Measurements from ENCODE around the gene CILP2.

Gene CILP2

DNA sequence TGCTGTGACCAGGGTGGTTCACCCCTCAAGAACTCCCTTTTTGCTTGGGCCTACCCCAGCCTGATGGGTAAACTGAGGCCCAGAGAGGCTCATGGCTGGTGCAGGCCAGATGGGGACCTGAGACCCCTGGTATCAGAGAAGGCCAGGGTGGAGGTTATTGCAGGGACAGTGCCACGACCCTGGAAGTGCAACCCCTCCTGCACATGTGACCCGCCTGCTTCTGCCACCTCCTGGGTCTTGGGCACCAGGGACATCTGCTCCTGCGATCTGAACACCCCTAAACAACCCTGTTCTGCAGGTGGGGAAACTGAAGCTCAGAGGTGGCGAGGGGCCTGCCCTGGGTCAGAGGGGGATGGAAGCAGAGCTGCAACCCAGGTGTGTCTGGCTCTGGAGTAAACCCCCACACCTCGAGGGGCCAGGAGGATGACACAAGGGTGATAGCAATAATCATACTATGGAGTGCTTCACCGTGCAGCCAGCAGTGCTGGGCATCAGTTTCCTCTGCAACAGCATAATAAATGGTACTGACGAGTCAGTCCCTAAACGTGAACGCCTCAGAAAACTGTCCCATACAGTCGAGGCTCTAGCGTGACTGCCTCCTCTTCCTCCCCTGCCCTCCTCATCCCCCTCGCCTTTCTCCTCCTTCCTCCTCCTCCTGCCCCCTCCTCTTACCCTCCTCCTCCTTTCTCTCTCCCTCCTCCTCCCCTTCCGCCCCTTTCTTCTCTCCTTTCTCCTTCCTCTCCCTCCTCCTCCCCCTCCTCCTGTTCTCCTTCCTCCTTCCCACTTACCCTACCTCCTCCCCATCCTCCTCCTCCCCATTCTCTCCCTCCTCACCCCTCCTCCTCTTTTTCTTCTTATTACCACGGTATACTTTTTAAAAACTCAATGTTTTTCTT lies 5.0 kb upstream of the CILP2 start:
- POLR2A ChIA-PET (ENCODE audit: low non-redundant PET) = no interaction called here
- no peak for DNase-seq (ENCODE audit: low spot score)
- no peak for TF ChIP-seq CTCF (conservative IDR thresholded peaks at IDR 0.05; ENCODE audit: low read depth)
- H3K27ac ChIP-seq = 0 out of 2 replicates have a peak overlapping the region, but pooled peaks have one; percentile 2
- CTCF ChIA-PET = interaction anchor here (0.6 to 3.3 kb wide), 19 partner anchors 8 to 909 kb away, joined by 3 to 33 read pairs (median 4); partner anchors contain the start of genes GMIP and NDUFA13

DNA sequence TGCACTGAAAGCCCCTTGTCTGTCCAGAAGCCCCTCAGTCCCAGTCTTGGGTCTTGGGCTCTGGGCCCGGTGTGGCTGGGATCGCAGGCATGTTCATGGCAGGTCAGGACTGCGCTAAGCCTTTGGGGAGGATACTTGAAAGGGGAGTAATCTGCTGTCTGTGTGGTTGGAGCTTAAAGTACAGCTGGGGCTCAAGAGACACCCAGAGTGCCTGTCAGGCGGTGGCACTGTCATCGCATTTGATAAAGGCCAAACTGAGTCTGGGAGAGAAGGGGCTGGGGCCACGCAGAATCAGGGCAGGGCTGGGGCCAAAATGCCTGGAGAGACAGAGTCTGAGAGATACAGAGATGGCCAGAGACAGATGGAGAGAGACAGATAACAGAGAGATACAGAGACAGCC lies 4.2 kb upstream of the CILP2 start:
- TF ChIP-seq CTCF (conservative IDR thresholded peaks at IDR 0.05; ENCODE audit: low read depth) = no peak
- ChIA-PET POLR2A (ENCODE audit: low non-redundant PET) (no interaction called here), CTCF (interaction anchor here (3.3 kb wide), 1 partner anchor 110 kb away, joined by 33 read pairs; the partner anchor contains the start of gene GMIP)
- H3K27ac ChIP-seq = no peak overlapping the region
- DNase-seq (ENCODE audit: low spot score) = no peak

- ChIA-PET CTCF (interaction anchor here (0.8 kb wide), 1 partner anchor 18 kb away, joined by 3 read pairs; no protein-coding TSS in a partner anchor), POLR2A (ENCODE audit: low non-redundant PET) (no interaction called here)
- H3K27ac ChIP-seq = no peak overlapping the region
- TF ChIP-seq CTCF (conservative IDR thresholded peaks at IDR 0.05; ENCODE audit: low read depth) = no peak
- no peak for DNase-seq (ENCODE audit: low spot score)
Measured at GRCh38 chr19:19534556-19535265, 3.4 kb upstream of the CILP2 start.

DNA sequence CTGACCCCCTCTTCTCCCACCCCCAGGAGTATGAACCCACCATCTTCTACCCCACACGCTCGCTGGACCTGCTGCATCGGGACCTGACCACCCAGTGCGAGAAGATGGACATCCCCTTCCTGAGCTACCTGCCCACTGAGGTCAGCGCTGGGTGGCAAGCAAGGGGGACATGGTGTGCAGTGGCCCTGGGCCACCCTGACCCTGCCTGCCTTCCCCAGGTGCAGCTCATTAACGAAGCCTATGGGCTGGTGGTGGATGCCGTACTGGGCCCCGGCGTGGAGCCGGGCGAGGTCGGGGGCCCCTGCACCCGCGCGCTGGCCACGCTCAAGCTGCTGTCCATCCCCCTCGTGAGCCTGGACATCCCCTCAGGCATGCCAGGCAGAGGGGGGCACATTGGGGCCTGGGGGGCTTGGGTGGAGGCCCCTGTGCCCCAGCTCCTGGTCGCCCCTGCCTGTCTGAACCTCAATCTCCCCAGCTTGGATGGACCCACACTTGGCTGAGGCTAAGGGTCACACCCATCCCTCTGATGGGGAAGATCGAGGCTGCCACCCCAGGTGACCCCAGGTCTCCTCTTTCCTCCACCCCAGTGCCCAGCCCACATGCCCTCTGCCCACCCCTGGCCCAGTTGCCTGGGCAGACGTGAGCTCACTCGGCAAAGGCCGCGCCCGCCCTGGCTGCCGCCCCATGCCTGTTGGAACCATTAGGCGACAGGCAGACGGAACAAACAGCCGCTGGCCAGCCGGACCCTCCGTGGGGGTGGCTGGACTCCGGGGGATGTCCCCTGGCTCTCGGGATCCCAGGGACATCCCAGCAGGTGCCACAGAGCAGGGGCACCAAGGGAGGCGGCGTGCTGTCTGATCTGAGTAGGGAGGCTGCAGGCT lies 2.5 kb upstream of the CILP2 start:
- DNase-seq (ENCODE audit: low spot score) = no peak
- ChIA-PET POLR2A (ENCODE audit: low non-redundant PET) (no interaction called here), CTCF (interaction anchor here (0.7 to 0.8 kb wide), 2 partner anchors 18 to 108 kb away, joined by 3 read pairs; partner anchors contain the start of gene GMIP)
- H3K27ac ChIP-seq = no peak overlapping the region
- TF ChIP-seq CTCF (conservative IDR thresholded peaks at IDR 0.05; ENCODE audit: low read depth) = no peak

DNA sequence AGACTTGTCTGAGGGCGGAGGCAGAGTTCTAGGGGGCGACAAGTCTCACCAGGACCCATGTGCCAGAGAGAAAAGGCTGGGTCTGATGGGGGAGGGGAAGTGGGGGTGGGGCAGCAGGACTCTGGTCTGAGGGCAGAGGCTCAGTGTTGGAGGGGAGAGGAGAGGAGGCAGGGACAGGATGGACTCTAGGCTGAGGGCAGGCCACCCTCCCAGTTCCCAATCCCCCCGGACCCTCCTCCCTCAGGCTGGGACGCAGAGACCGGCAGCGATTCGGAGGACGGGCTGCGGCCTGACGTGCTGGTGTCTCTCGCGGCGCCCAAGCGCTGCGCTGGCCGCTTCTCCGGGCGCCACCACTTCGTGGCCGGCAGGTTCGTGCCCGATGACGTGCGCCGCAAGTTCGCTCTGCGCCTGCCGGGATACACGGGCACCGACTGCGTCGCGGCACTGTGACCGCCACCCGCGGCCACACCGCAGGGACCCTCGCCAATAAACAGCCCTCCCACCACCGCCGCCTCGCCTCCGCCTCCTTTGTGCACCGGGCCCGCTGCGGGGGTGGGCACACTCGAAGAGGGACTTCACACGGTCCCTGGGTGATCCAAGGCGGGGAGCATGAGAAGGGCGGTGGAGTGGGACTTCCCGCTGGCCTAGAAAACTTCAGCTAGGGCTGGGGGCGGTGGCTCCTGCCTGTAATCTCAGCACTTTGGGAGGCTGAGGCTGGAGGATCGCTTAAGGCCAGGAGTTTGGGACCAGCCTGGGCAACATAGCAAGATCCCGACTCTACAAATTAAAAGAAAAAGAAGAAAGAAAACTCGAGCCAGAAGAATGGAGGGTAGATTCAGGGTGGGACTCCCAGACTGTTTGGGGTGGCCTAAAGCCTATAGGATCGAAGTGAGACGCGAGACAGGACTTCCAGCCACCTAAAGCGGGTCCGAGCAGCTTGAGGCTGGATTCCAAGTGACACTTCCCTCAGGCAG lies 703 bp upstream of the CILP2 start:
- CTCF ChIA-PET = no interaction called here
- TF ChIP-seq CTCF (conservative IDR thresholded peaks at IDR 0.05; ENCODE audit: low read depth) = no peak
- H3K27ac ChIP-seq = no peak overlapping the region
- no peak for DNase-seq (ENCODE audit: low spot score)
- POLR2A ChIA-PET (ENCODE audit: low non-redundant PET) = no interaction called here
